CD4-positive, alpha-beta T cell (primary cell): ENCODE data around the gene BLM. TPM values are rescaled to one million over a fixed set of nuclear protein-coding genes. Genes with fewer than 3 reads are reported as not detected.

Experiments
- ATAC-seq: fragments of 200-7000 bp; cut with Tn5 transposase; one replicate; pipeline ENCODE4 v1.10.0; 2022; ENCODE audit warnings: mild to moderate bottlenecking; ENCODE audit not compliant: poor library complexity
- CTCF ChIA-PET: fragments of 350-600 bp; sonication (Branson Sonifier 250); formaldehyde crosslinking; loops from one replicate; lab custom pipeline; 2021; ENCODE audit warnings: antibody characterized with exemption, inconsistent platforms; lab: Charles Lee
- POLR2A ChIA-PET: fragments of 350-600 bp; sonication (Branson Sonifier 250); formaldehyde crosslinking; loops from one replicate; lab custom pipeline; 2021; ENCODE audit warnings: antibody characterized with exemption, inconsistent platforms; lab: Charles Lee
- DNase-seq, 14 experiments: peaks; one replicate each; pipeline ENCODE4 v3.0.0-alpha.2; 2013 to 2020; ENCODE audit warnings: mixed read lengths in 2 of 14
- H3K27ac ChIP-seq, 2 donors: one replicate each; pipeline versions ENCODE4 v1.5.1 to v1.7.0; 2013; ENCODE audit warnings: low read length in 2 of 2, low read depth in 1 of 2, mild to moderate bottlenecking in 1 of 2
- H3K27me3 ChIP-seq, 2 experiments: 1 replicate in 1 of 2; 2 replicates in 1 of 2; pipeline versions ENCODE4 v1.6.1 to v1.7.0; 2013; ENCODE audit warnings: low read length in 2 of 2, control low read depth in 1 of 2, mild to moderate bottlenecking in 1 of 2, moderate library complexity in 1 of 2; ENCODE audit not compliant: insufficient read depth in 2 of 2, control insufficient read depth in 1 of 2
- H3K36me3 ChIP-seq: one replicate; pipeline ENCODE4 v1.6.1; 2013; ENCODE audit warnings: low read length, control low read depth; ENCODE audit not compliant: insufficient read depth
- H3K4me1 ChIP-seq: one replicate; pipeline ENCODE4 v1.6.1; 2013; ENCODE audit warnings: low read length, control low read depth; ENCODE audit not compliant: insufficient read depth
- H3K4me3 ChIP-seq: one replicate; pipeline ENCODE4 v1.5.1; 2013; ENCODE audit warnings: mild to moderate bottlenecking, low read length, moderate library complexity
- H3K9me3 ChIP-seq, 2 experiments: 1 replicate in 1 of 2; 2 replicates in 1 of 2; pipeline versions ENCODE4 v1.6.1 to v1.7.0; 2013; ENCODE audit warnings: low read length in 2 of 2, mild to moderate bottlenecking in 2 of 2, control low read depth in 1 of 2, moderate library complexity in 1 of 2; ENCODE audit not compliant: control insufficient read depth in 1 of 2, insufficient read depth in 1 of 2
- H3K27ac Mint-ChIP-seq: one replicate; pipeline ENCODE4 v1.8.0; 2020; ENCODE audit warnings: mixed read lengths
- H3K27me3 Mint-ChIP-seq: one replicate; pipeline ENCODE4 v1.8.0; 2021; ENCODE audit warnings: mixed read lengths
- H3K36me3 Mint-ChIP-seq: one replicate; pipeline ENCODE4 v1.8.0; 2021; ENCODE audit warnings: low read depth, mixed read lengths
- H3K4me1 Mint-ChIP-seq: one replicate; pipeline ENCODE4 v1.8.0; 2021; ENCODE audit warnings: low read depth, mixed read lengths
- H3K4me3 Mint-ChIP-seq: one replicate; pipeline ENCODE4 v1.8.0; 2020; ENCODE audit warnings: mild to moderate bottlenecking, mixed read lengths
- H3K9me3 Mint-ChIP-seq: one replicate; pipeline ENCODE4 v1.8.0; 2020; ENCODE audit warnings: mixed read lengths
- intact Hi-C, 2 experiments: fragments of 100-400 bp; cut with DNase I in 1 of 2; cut with micrococcal nuclease in 1 of 2; formaldehyde crosslinking; loops; one replicate each; pipeline versions ENCODE4 v1.15.1 to v1.9.0; 2023 to 2025; cut with DNase I, micrococcal nuclease
- total RNA-seq, 174 experiments: library from RNA in 2 of 174; stranded (reverse) in 2 of 174; gene quantifications; one replicate each; pipeline ENCODE4 v1.2.3 and lab custom pipeline; 2021 to 2026
- TF ChIP-seq, protein P1 (sequence below): fragments of 200-600 bp; IDR thresholded peaks from one replicate; pipeline ENCODE4 v1.8.0; 2022; ENCODE audit warnings: antibody characterized with exemption, mild to moderate bottlenecking

The BLM gene
- total RNA-seq, 2 experiments from 2014 or later: 1.6 to 1.8 TPM

DNA sequence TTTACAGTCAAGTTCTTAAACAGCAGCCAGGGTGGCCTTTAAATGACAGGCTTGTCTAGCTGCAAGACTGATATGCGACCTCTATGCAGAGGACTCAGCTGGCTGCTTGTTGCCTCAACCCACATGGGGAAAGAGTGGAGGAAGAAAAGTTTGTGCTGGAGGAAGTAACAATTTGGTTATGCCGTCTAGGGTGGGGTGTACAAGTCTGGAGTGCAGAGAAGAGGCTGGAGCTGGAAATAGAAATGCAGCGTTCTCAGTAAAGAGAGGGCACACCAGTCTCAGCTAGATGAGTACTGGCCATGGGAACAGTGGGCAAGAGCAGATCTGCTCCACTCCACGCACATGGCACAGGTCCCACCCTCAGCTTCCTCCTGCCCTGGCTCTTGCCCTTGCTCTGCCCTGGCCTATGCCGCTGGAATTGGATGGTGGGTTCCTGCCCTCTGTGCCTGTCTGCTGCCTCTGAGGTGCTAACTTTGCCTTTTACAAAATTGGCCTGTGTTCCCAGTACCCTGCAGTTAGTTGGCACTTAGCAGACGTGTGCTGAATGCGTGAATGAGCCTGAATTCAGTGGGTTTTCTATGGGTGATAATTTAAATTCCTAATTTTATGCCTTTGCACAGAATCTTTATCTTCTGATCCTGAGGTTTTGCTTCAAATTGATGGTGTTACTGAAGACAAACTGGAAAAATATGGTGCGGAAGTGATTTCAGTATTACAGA lies 91.5 kb downstream of the BLM start:
- peaks cover 6% of the 10 kb centered on the region for H3K4me1 Mint-ChIP-seq
- ATAC-seq (no peak), DNase-seq (no peak)
- TF ChIP-seq, protein P1, sequence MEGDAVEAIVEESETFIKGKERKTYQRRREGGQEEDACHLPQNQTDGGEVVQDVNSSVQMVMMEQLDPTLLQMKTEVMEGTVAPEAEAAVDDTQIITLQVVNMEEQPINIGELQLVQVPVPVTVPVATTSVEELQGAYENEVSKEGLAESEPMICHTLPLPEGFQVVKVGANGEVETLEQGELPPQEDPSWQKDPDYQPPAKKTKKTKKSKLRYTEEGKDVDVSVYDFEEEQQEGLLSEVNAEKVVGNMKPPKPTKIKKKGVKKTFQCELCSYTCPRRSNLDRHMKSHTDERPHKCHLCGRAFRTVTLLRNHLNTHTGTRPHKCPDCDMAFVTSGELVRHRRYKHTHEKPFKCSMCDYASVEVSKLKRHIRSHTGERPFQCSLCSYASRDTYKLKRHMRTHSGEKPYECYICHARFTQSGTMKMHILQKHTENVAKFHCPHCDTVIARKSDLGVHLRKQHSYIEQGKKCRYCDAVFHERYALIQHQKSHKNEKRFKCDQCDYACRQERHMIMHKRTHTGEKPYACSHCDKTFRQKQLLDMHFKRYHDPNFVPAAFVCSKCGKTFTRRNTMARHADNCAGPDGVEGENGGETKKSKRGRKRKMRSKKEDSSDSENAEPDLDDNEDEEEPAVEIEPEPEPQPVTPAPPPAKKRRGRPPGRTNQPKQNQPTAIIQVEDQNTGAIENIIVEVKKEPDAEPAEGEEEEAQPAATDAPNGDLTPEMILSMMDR: no peak
- Histone ChIP-seq H3K4me3 (no peak overlapping the region), H3K36me3 (peaks cover 10% of the 10 kb centered on the region), H3K9me3 (no peaks in the 10 kb centered on the region), H3K27me3 (no peaks in the 10 kb centered on the region), H3K27ac (no peak overlapping the region), H3K4me1 (peaks cover 11% of the 10 kb centered on the region)
- no peaks in the 10 kb centered on the region for H3K9me3 Mint-ChIP-seq
- POLR2A ChIA-PET: interaction anchor here (1.3 kb wide), 1 partner anchor 10 kb away, joined by 3 read pairs; no protein-coding TSS in a partner anchor
- no peaks in the 10 kb centered on the region for H3K27me3 Mint-ChIP-seq
- no peak overlapping the region for H3K4me3 Mint-ChIP-seq
- intact Hi-C loops: loop anchor here (5.0 to 10.0 kb wide), 2 partner anchors 46 to 64 kb away; no protein-coding TSS in a partner anchor
- CTCF ChIA-PET: interaction anchor here (0.6 to 1.1 kb wide), 2 partner anchors 224 to 476 kb away, joined by 3 read pairs; no protein-coding TSS in a partner anchor
- peaks cover 20% of the 10 kb centered on the region for H3K36me3 Mint-ChIP-seq
- H3K27ac Mint-ChIP-seq: no peak overlapping the region

DNA sequence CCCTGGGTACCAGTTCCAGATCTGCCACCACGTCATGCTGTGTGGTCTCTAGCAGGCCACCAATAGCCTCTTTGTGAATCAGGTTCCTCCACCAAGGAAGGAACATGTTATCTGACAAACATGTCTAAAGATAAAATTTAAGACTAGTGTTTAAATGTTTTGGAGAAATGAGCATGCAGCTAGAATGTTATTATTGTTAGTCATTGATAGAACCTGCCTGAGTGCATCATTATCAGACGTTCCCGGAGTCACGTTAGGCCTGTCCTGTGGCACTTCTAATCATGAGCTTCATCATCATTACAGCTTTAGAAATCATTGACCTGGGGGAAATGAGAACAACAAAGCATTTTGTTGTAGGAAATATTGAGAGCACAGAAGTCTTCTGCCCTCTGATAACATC lies 92.4 kb downstream of the BLM start:
- TF ChIP-seq, protein P1: no peak
- Mint-ChIP-seq H3K4me3 (no peak overlapping the region), H3K36me3 (peaks cover 14% of the 10 kb centered on the region), H3K9me3 (no peaks in the 10 kb centered on the region), H3K27ac (no peak overlapping the region), H3K27me3 (no peaks in the 10 kb centered on the region), H3K4me1 (peaks cover 14% of the 10 kb centered on the region)
- CTCF ChIA-PET: no interaction called here
- ATAC-seq: no peak
- H3K4me3 ChIP-seq: no peak overlapping the region
- DNase-seq: no peak
- H3K27me3 ChIP-seq: no peaks in the 10 kb centered on the region
- POLR2A ChIA-PET: no interaction called here
- H3K4me1 ChIP-seq: peaks cover 20% of the 10 kb centered on the region
- peaks cover 10% of the 10 kb centered on the region for H3K36me3 ChIP-seq
- intact Hi-C loops: loop anchor here (5.0 to 10.0 kb wide), 2 partner anchors 45 to 63 kb away; no protein-coding TSS in a partner anchor
- no peak overlapping the region for H3K27ac ChIP-seq
- H3K9me3 ChIP-seq: no peaks in the 10 kb centered on the region

DNA sequence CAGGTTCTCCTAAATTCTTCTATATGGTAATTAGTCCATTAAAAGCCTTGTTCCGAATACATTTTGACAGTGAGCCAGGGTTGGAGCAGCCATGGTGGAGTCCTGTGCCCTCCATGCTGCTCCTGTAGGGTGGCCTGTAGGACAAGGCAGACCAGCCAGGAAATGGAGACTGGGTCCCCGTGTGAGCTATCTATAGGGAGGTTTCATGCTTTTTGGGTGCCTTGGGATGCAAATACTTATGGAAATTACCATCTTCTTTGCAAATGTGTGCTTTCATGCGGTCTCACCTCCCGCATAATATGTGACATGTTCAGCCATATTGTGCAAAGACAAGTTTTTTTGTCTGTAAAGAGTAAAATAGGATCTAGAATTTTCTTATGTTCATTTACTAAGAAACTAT lies 93.2 kb downstream of the BLM start:
- ChIA-PET POLR2A (interaction anchor here (1.0 kb wide), 1 partner anchor 47 kb away, joined by 3 read pairs; no protein-coding TSS in a partner anchor), CTCF (no interaction called here)
- no peaks in the 10 kb centered on the region for H3K9me3 Mint-ChIP-seq
- no peak overlapping the region for H3K4me3 Mint-ChIP-seq
- H3K4me1 Mint-ChIP-seq: peaks cover 23% of the 10 kb centered on the region
- H3K9me3 ChIP-seq: no peaks in the 10 kb centered on the region
- H3K27me3 ChIP-seq: no peaks in the 10 kb centered on the region
- peaks cover 10% of the 10 kb centered on the region for H3K36me3 ChIP-seq
- ATAC-seq: no peak
- TF ChIP-seq, protein P1: no peak
- peaks cover 14% of the 10 kb centered on the region for H3K36me3 Mint-ChIP-seq
- intact Hi-C loops: no loop called here
- no peak overlapping the region for H3K27ac Mint-ChIP-seq
- H3K4me3 ChIP-seq: no peak overlapping the region
- H3K4me1 ChIP-seq: peaks cover 24% of the 10 kb centered on the region
- H3K27me3 Mint-ChIP-seq: no peaks in the 10 kb centered on the region
- no peak overlapping the region for H3K27ac ChIP-seq
- no peak for DNase-seq
